Globus pallidus (tissue), 1 donor: ENCODE measurements around the gene FIBCD1.
A peak's percentile ranks its signal among the peaks of the same experiment; 100 is the strongest.
"Not testable (repeated sequence)": the region's sequence is repeated elsewhere in the genome, so short reads cannot be mapped to it uniquely, and the experiment has no call there.

ENCODE experiments used
- DNase-seq: peaks from one replicate; pipeline ENCODE4 v3.0.0-alpha.2; 2015; ENCODE audit warnings: low spot score

FIBCD1 gene

GRCh38 chr9:130921989-130922892 is 16.8 kb downstream of the FIBCD1 start:
- DNase-seq = no peak

GRCh38 chr9:130921300-130921988 is 17.6 kb downstream of the FIBCD1 start:
- DNase-seq = no peak

- DNase-seq = no peak
Observed at GRCh38 chr9:130920762-130921299, 18.2 kb downstream of the FIBCD1 start.

DNA sequence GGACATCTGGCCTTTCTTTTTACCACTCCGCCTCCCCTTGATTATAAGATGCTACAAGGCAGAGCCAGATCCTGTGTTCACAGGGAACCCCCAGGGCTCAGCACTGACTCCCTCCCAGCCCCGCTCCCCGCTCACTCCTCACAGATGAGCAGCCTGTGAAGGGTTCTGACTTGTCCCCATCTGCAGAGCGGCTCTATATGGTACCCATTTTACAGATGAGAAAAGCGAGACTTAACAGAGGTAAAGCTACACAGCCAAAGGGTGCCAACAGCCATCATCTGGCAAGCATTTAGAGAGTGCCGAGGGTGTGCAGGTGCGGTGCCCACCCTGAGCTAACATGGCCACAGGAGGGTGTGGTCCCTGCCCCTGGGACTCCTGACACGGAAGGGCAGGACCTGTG is 18.8 kb downstream of the FIBCD1 start:
- no peak for DNase-seq

DNA sequence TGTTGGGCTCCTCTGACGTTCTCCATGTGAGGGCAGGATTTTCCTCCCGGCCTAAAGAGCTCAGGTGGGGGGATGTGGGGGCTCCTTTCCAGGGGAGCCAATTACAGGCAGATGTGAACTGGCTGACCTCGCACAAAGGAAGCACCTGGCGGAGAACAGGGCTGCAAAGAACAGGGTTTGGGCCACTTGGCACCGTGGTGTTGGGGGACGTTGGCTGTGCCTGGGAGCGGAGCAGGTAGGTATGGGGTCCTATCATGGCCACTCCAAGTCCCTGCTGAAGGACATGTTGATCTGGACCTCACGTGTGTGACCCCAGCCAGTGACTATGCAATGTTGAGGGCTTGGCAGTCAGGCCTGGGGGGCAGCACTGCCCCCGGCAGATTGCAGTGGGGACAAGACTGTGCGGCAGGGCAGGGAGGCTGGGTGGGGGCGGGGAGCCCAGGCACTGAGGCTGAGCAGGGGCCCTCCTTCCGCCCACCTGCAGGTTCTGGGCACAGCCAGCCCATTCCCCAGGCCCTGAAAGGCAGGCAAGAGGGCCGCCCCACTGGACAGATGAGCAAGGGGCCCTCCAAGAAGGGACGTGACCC is 19.4 kb downstream of the FIBCD1 start:
- no peak for DNase-seq

DNA sequence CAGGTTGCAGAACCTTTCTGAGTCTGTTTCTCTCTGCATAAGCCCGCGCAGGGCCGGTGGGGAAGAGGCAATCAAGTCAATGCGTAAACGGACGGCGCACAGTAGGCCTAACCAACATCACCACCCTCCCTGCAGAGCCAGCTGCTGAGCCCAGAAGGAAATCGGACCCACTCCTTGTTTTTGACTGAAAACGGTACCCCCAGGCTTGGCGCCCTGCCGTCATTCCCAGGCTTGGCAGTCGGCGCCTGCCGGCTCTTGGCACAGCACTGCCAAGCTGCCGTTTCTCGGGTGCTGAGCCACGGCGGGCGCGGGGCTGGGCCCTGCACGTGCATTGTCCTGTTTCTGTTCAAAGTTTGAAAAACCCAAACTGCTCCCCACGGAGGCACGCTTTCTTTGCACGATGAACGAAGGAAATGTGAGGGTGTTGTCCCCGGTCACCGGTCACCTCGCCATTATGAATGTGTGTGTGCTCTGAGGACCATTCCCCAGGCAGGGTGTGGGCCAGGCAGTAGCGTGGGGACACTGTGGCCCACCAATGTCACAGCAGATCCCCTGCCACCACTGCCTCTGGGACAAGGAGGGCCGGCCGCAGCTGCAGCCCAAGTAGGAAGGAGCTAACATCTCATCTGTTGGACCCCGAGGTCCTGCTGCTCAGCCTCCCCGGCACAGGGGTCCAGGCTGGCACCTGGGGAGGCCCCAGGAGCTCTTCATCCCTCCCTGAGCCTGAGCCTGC is 20.1 kb downstream of the FIBCD1 start:
- DNase-seq = peak; percentile 74

DNA sequence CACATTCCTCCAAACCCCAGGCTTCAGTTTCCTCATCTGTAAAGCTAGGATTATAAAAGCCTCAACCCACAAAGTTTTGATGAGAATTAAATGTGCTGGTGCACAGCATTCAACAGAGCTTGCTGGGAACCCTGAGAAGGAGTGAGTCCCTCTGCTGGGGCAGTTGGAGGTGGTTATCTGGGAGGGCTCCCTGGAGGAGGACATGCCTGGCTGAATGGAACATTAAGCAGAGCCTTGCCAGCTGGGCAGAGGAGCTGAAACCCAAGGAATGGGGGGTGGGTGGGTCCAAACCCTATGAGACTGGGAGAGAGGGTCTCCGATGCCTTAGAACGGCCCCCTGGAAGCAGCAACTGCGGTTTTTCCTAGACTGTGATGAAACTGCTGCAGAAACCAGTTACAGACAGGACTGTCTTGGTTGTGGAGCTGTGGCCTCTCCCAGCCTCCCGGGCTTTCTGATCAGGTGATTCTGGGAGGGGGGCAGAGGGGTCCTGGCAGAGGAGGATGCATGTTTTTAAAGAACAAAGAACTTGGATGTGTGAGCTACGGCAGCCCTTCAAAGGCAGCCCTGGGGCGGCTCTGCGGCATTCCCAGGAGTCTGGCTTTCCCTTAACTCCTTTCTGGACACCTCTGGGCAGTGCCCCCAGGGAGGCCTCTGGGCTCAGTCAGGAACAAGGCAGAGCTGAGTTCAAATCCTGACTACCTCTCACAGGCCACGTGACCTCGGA is 20.8 kb downstream of the FIBCD1 start:
- no peak for DNase-seq

GRCh38 chr9:130917168-130917960 is 21.7 kb downstream of the FIBCD1 start:
- no peak for DNase-seq

DNA sequence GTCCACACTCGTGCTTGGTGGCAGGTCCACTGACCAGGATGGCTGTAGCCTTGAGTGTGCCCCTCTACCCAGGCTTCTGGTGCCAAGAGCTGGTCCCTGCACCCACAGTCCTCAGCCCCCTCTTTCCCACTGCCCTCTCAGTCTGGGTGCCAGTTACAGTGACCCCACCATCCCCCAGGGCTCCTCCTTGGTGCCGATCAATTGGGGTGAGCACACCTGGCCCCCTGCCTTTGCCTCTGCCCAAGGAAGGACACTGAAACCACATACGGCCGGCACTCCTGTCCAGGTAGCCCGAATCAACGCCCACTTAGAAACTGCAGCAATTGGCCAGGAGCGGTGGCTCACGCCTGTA is 24.0 kb downstream of the FIBCD1 start:
- DNase-seq = no peak

DNA sequence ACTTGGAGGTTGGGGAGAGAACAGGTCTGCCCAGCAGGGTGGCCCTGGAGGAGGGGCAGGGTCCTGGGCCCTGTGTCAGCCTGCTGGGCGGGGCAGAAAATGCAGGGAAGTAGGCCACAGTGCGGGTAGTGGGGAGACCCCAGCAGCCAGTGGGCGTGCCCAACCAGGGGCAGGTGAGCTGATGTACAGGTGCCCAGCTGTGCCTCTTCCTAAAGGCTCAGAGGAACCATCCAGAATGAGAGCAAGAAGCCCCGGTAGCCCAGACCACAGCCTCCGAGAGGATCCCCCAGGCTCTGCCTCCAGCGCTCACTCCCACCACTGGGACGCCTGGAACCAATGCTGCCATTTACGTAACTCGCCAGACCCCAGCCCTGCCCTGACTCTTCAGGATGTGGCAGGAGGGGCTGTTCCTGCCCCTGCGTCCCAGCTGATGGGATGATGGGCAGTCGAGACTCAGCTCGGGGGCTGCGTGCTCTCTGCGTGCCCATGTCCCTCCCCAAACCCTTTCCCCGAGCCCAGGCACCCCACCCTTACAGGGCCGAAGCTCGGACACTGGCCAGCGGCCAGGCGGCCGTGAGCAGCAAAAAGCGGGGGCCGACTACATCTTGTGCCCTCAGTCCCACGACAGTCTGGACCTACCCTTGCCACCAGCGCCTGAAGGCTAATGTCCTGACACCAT is 24.5 kb downstream of the FIBCD1 start:
- DNase-seq = no peak

DNA sequence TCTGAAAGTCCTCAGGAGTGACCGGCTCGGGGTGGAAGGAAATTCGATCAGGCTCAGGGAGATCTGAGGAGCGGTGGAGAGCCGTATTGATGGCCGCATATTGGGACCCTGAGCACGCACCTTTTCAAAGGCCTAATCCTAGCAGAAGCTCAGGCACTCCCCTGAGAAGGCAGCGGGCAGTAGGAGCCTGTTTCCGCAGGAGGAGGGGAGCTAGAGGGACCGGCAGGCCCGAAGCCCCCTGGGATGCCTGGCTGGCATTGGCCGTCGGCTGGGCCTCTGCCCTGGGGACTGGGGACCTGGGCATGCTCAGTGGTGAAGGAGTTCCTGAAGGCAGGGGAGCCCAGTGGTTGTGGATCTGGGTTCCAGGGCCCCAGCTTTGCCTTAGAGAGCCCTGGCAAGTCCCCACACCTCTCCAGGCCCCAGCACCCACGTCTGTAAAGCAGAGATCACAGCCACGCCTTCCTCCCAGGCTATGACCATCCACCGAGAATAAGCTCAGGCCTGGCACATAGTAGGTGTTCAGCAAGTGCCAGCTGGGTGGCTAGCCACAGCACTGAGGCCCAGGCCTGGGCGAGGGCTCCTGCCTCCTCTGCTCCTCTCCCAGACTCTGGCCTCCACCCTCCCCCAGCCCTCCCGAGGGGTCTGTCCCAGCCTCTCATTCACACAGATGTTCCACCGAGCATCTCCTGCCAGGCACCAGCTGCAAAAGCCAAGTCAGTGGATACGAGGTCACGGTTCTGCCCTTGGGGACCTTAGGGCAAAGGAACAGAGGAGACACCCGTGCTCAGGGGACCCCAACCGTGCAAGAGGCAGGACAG is 25.2 kb downstream of the FIBCD1 start:
- no peak for DNase-seq

GRCh38 chr9:130912932-130913598 is 26.0 kb downstream of the FIBCD1 start:
- peak; percentile 52 for DNase-seq

DNA sequence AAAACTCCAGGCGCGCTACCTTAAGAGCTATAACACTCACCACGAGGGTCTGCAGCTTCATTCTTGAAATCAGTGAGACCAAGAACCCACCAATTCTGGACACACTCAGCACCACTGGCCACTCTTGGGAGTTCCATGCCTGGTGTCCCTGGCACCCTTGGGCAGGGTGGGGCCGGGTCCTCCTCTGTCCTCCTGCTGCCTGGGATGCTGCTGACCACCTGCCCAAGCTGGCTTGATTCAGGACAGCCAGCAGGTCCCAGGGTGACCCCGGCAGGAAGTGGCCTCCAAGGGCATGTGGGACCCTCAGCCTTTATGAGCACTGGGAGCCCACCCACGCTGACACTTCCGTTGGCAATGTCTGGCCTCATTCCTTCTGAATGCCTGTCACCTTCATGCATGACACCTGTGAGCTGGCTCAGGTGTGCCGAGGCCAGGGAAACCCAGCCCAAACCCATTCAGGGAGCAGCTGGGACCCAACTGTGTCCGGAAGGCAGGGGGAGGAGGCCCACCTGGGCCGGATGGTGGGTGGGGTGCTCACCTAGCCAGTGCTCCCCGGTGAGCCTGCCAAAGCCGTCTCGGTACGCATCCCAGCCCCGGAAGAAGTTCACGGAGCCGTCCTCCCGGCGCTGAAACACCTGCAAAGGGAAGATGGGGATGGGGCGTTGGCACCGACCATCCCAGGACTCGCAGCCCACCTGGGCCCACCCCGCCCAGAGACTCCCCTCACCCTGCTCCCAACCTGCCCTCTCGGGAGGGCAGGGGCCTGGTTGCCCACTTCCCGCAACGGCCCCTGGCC is 27.6 kb downstream of the FIBCD1 start:
- DNase-seq = no peak

DNA sequence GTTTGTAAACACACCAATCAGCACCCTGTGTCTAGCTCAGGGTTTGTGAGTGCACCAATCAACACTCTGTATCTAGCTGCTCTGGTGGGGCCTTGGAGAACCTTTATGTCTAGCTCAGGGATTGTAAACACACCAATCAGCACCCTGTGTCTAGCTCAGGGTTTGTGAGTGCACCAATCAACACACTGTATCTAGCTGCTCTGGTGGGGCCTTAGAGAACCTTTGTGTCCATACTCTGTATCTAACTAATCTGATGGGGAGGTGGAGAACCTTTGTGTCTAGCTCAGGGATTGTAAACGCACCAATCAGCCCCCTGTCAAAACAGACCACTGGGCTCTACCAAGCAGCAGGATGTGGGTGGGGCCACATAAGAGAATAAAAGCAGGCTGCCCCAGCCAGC is 28.4 kb downstream of the FIBCD1 start:
- not testable (repeated sequence) for DNase-seq

GRCh38 chr9:130910041-130910440 is 29.0 kb downstream of the FIBCD1 start:
- DNase-seq = not testable (repeated sequence)

DNA sequence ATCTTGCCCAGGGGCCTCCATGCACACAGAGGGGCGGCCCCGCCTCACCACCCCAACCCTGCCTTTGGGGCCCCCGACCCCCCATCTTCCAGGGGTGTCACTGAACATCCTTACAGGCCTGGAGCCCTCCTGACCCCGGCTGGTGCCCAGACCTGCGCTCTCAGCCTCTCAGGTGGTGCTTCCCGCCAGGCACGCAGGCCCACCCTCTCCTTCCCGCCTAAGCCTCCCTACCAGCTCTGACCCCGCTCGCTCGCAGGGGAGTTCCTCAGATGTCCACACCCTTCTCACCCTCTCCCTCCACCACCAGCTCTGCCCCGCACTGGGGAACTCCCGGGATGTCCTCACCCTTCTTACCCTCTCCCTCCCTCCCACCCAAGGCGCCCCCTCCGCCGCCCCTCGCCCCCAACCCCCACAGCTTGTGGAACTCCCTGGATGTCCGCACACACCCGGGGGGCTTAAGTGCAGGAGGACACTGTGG is 30.1 kb downstream of the FIBCD1 start:
- no peak for DNase-seq

- no peak for DNase-seq
Observed at GRCh38 chr9:130908146-130908877, 30.7 kb downstream of the FIBCD1 start.
